Measurements from ENCODE around the gene CELF4. TPM values are rescaled to one million over a fixed set of nuclear protein-coding genes. Genes with fewer than 3 reads are reported as not detected.

The CELF4 gene
- total RNA-seq, 2 donors from 2014 or later: 1.4 TPM; not detected in 1

DNA sequence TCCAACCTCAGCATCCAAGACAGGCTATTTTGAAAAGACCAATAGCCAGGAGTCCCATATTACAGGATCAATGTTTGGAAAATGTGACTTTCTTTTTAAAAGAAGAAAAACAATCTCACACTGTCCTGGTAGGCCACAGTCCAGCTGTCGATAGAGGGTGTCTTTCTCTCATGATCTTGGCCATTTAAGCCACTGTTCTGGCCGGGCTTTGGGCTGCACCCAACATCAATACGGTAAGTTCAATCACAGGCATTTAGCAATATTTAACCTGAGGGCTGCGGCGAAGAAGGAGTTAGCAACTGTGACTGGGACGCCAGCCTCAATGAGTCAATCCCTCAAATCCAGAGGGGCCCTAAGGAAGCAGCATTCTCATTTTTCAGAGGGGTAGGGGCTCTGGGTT, 69.0 kb downstream of the CELF4 start:
- intact Hi-C loops (cut with DNase I): no loop called here
- TF ChIP-seq, protein P1, sequence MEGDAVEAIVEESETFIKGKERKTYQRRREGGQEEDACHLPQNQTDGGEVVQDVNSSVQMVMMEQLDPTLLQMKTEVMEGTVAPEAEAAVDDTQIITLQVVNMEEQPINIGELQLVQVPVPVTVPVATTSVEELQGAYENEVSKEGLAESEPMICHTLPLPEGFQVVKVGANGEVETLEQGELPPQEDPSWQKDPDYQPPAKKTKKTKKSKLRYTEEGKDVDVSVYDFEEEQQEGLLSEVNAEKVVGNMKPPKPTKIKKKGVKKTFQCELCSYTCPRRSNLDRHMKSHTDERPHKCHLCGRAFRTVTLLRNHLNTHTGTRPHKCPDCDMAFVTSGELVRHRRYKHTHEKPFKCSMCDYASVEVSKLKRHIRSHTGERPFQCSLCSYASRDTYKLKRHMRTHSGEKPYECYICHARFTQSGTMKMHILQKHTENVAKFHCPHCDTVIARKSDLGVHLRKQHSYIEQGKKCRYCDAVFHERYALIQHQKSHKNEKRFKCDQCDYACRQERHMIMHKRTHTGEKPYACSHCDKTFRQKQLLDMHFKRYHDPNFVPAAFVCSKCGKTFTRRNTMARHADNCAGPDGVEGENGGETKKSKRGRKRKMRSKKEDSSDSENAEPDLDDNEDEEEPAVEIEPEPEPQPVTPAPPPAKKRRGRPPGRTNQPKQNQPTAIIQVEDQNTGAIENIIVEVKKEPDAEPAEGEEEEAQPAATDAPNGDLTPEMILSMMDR (IDR thresholded peaks at IDR 0.05): no peak
- no peak for DNase-seq
- Histone ChIP-seq H3K27me3 (no peaks in the 10 kb centered on the region), H3K9ac (ENCODE audit: low read depth in 2 of 2, low read length in 2 of 2) (no peak overlapping the region), H3K9me3 (no peaks in the 10 kb centered on the region), H3K4me3 (no peak overlapping the region), H3K4me1 (no peaks in the 10 kb centered on the region), H3K27ac (no peak overlapping the region), H3K36me3 (no peaks in the 10 kb centered on the region)

DNA sequence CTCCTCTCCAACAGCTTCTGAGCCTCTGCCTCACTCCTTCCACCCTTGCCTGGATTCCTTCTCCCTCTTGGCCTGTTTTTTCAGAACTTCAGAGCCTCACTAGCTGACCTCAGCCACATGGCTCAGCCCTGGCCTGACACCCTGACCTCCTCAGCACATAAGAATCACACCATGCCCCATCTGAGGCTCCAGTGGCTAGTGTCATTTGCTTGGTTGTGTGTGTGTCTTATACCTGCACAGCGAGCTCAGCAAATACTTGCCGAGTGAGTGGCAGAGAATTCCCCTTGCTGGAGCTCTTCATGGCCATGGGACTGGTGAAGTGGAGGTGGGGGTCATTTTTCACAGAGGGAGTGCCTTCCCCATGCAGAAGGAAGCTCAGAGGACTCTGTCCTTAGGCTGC, 70.2 kb downstream of the CELF4 start:
- no peak for DNase-seq
- Histone ChIP-seq H3K27ac (no peak overlapping the region), H3K27me3 (no peaks in the 10 kb centered on the region), H3K9me3 (no peaks in the 10 kb centered on the region), H3K4me1 (no peaks in the 10 kb centered on the region), H3K9ac (ENCODE audit: low read depth in 2 of 2, low read length in 2 of 2) (no peak overlapping the region), H3K4me3 (no peak overlapping the region), H3K36me3 (no peaks in the 10 kb centered on the region)
- intact Hi-C loops (cut with DNase I): no loop called here
- TF ChIP-seq, protein P1 (IDR thresholded peaks at IDR 0.05): no peak

DNA sequence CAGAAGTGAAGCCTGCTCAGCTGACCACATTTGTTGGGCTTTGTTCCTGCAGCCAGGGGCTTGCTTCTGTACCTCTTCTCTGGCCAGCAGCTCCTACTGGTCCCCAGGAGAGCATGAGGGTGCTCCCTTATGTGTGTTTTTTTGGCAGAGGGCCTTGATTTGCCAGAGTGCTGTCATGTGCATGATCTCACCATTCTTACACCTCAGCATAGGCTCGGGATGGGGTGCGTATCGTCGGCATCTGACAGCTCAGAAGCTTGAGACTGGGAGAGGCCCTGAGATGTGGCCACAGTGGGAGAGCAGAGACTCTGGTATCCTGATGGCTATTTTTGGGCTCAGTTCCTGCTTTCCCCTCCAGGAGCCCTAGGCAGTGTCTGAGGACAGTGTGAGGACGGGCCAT, 71.2 kb downstream of the CELF4 start:
- intact Hi-C loops (cut with DNase I): no loop called here
- TF ChIP-seq, protein P1 (IDR thresholded peaks at IDR 0.05): no peak
- Histone ChIP-seq H3K9ac (ENCODE audit: low read depth in 2 of 2, low read length in 2 of 2) (no peak overlapping the region), H3K4me1 (no peaks in the 10 kb centered on the region), H3K9me3 (no peaks in the 10 kb centered on the region), H3K27me3 (no peaks in the 10 kb centered on the region), H3K36me3 (no peaks in the 10 kb centered on the region), H3K4me3 (no peak overlapping the region), H3K27ac (no peak overlapping the region)
- DNase-seq: no peak

DNA sequence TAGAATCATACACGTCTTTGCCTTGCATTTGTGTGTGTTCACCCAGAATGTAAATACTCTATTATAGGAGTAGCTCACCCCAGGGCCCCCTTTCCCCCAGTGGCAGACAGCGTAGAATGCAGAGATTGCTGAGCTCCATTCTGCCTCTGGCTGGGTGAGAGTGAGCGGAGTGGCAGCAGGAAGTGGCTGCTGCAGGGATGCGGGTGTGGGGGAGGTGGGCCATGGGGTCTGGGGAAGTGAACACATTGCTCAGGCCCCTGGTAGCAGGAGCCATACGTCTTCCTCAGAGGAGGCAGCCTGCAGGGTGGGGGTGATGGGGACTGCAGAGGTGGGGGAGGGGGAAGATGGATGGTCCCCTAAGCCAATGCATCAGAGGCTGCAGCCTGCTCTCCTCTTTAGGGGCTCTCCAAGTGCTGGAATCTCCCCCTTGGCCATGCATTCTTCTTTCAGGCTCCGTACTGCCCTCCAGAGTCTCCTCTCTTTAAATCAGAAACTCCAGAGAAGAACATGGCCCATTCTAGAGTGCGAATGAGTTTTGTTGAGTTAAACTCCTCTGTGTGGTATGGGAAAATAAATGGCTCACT, 72.2 kb downstream of the CELF4 start:
- TF ChIP-seq, protein P1 (IDR thresholded peaks at IDR 0.05): no peak
- H3K36me3 ChIP-seq: no peaks in the 10 kb centered on the region
- no peaks in the 10 kb centered on the region for H3K4me1 ChIP-seq
- no peak for DNase-seq
- intact Hi-C loops (cut with DNase I): no loop called here
- no peaks in the 10 kb centered on the region for H3K9me3 ChIP-seq
- no peak overlapping the region for H3K9ac ChIP-seq (ENCODE audit: low read depth in 2 of 2, low read length in 2 of 2)
- H3K27ac ChIP-seq: no peak overlapping the region
- no peaks in the 10 kb centered on the region for H3K27me3 ChIP-seq
- H3K4me3 ChIP-seq: no peak overlapping the region

DNA sequence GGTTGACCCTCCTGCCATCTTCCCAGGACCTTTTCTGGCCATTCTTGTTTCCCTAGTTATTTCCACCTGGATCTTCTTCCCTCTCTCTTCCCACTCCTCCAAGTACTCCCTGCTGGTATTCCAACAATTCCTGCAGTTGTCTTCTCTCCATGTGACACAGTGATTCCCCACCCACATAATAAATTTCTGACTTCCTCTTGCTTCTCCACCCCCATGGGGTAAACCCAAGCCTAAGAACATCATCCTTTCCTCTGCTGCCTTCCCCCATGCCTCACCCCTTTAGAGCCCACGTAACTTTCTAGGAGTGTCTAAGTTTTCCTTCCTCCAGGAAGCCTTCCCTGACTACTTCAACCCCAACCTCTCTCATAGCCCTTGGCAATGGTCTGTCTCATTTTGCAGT, 72.6 kb downstream of the CELF4 start:
- Histone ChIP-seq H3K36me3 (no peaks in the 10 kb centered on the region), H3K4me1 (no peaks in the 10 kb centered on the region), H3K27ac (no peak overlapping the region), H3K4me3 (no peak overlapping the region), H3K9ac (ENCODE audit: low read depth in 2 of 2, low read length in 2 of 2) (no peak overlapping the region), H3K9me3 (no peaks in the 10 kb centered on the region), H3K27me3 (no peaks in the 10 kb centered on the region)
- TF ChIP-seq, protein P1 (IDR thresholded peaks at IDR 0.05): no peak
- intact Hi-C loops (cut with DNase I): no loop called here
- DNase-seq: no peak

Data from colonic mucosa (tissue), 4 donors.